ENCODE data around the gene STKLD1.

DNA sequence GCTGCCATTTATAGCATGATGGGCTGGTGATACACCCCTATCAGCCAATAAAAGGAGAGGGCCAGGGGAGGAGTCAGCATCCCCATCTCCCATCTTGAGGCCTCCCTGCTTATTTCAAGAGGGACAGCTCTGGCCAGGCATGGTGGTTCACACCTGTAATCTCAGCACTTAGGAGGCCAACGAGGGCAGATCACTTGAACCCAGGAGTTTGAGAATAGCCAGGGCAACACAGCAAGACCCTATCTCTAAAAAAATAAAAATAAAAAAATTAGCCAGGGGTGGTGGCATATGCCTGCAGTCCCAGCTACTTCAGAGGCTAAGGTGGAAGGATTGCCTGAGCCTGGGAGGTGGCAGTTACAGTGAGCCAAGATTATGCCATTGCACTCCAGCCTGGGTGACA lies 31.9 kb downstream of the STKLD1 start:
- TF ChIP-seq POLR2AphosphoS5 (IDR thresholded peaks at IDR 0.05) (no peak), CTCF (IDR thresholded peaks at IDR 0.05) (no peak)

Data from breast epithelium (tissue), 3 donors.